Mucosa of stomach (tissue), 1 donor: Measurements from ENCODE around the gene CABP1.

Source experiments
- H3K27me3 ChIP-seq: one replicate; pipeline ENCODE4 v1.7.0; 2013; ENCODE audit warnings: mild to moderate bottlenecking, low read length; ENCODE audit not compliant: control insufficient read depth, insufficient read depth
- H3K36me3 ChIP-seq: one replicate; pipeline ENCODE4 v1.7.0; 2013; ENCODE audit warnings: low read length; ENCODE audit not compliant: control insufficient read depth, insufficient read depth
- H3K4me1 ChIP-seq: one replicate; pipeline ENCODE4 v1.7.0; 2013; ENCODE audit warnings: mild to moderate bottlenecking, low read length; ENCODE audit not compliant: control insufficient read depth, insufficient read depth
- H3K4me3 ChIP-seq: one replicate; pipeline ENCODE4 v1.7.0; 2013; ENCODE audit warnings: low read length
- H3K9ac ChIP-seq: one replicate; pipeline ENCODE4 v1.7.0; 2013; ENCODE audit warnings: mild to moderate bottlenecking, low read length, moderate library complexity
- H3K9me3 ChIP-seq: one replicate; pipeline ENCODE4 v1.7.0; 2013; ENCODE audit warnings: mild to moderate bottlenecking, low read length, moderate library complexity; ENCODE audit not compliant: control insufficient read depth
- donor health status: Pancreatic carcinoma.

Gene CABP1

GRCh38 chr12:120710031-120710804 lies 69.8 kb downstream of the CABP1 start, which contains the start of gene UNC119B:
TSS of gene UNC119B (plus strand) at chr12:120710458. CDS start at chr12:120710475, 17 bp downstream.
- Histone ChIP-seq H3K9ac (peak within 1 kb of the TSS; percentile 80), H3K9me3 (no peaks in the 10 kb centered on the region), H3K36me3 (no peaks in the 10 kb centered on the region), H3K4me3 (peak within 1 kb of the TSS; percentile 57), H3K27me3 (no peaks in the 10 kb centered on the region), H3K4me1 (peaks cover 14% of the 10 kb centered on the region)

GRCh38 chr12:120710805-120711296 lies 70.4 kb downstream of the CABP1 start:
- Histone ChIP-seq H3K9ac (peak overlapping the region; percentile 80), H3K27me3 (no peaks in the 10 kb centered on the region), H3K36me3 (no peaks in the 10 kb centered on the region), H3K9me3 (no peaks in the 10 kb centered on the region), H3K4me1 (peaks cover 14% of the 10 kb centered on the region), H3K4me3 (peak overlapping the region; percentile 57)

- peak overlapping the region; percentile 57 for H3K4me3 ChIP-seq
These were observed 71.0 kb downstream of the CABP1 start for GRCh38 chr12:120711411-120711810.

GRCh38 chr12:120712610-120713009 lies 72.2 kb downstream of the CABP1 start:
- Histone ChIP-seq H3K4me3 (no peak overlapping the region), H3K36me3 (peaks cover 6% of the 10 kb centered on the region), H3K9ac (no peak overlapping the region), H3K27me3 (no peaks in the 10 kb centered on the region), H3K4me1 (peaks cover 14% of the 10 kb centered on the region), H3K9me3 (no peaks in the 10 kb centered on the region)

More at GRCh38 chr12:120711411-120711810, 71.0 kb downstream of the CABP1 start:
- Histone ChIP-seq H3K4me1 (peaks cover 14% of the 10 kb centered on the region), H3K9me3 (no peaks in the 10 kb centered on the region), H3K9ac (peak overlapping the region; percentile 80), H3K27me3 (no peaks in the 10 kb centered on the region), H3K36me3 (no peaks in the 10 kb centered on the region)

- Histone ChIP-seq H3K36me3 (peaks cover 12% of the 10 kb centered on the region), H3K9ac (no peak overlapping the region), H3K9me3 (no peaks in the 10 kb centered on the region), H3K4me1 (peaks cover 19% of the 10 kb centered on the region), H3K27me3 (no peaks in the 10 kb centered on the region), H3K4me3 (no peak overlapping the region)
These were observed 73.5 kb downstream of the CABP1 start for GRCh38 chr12:120713861-120714482.
